Suppressor macrophage (primary cell): ENCODE results near the gene SERGEF.
A peak's percentile ranks its signal among the peaks of the same experiment; 100 is the strongest.

Source experiments
- DNase-seq, 4 experiments: peaks; one replicate each; pipeline ENCODE4 v3.0.0-alpha.2; 2020 to 2022

SERGEF gene

DNA sequence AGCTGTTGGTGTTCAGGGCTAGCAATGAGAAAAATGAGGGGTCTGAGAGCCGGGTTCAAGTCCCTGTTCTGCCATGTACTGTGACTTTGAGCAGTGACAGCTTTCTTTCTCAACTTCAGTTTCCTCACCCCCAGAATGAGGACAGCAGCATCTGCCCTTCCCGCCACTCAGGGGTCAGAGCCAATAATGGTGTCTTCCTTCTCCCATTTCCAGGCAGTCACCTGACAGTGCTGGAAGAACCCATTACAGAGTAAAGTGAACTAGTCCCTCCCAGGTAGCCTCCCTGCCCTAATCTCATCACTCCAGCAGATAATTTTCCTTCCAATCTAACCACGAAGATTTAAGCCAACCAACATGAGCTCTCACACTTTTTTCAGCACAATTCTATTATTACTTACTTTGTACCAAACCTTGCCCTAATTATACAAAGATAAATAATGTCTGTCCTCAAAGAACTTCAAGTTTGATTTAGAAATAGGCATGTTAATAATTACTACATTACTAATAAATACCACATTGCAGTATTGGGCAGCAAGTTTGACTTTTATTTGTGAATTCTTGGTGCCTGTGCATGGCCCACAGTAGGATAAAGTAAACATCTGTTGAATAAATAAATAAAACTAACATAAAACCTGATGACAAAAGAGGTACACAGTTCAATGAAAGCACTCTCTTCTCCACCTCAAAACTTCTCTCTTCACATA lies 61.0 kb downstream of the SERGEF start:
- no peak for DNase-seq

DNA sequence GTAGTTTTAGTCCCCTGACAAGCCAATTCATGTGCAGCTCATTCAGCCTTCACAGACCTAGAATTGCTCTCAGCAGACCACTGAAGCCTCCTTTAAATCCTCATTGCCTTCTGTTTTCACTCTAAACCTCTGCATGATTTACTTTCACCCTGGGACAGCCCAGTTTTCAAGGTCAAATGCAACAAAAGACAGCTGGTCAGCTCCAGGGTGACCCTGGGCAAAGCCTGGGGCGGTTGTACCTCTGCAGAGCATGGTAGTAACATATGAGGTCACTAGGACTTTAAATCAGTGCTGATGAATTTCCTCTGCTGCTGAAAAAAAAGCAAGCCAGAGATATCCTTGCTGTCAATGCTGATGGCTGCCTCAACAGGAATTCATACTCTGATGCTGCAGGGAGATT lies 62.2 kb downstream of the SERGEF start:
- no peak for DNase-seq

DNA sequence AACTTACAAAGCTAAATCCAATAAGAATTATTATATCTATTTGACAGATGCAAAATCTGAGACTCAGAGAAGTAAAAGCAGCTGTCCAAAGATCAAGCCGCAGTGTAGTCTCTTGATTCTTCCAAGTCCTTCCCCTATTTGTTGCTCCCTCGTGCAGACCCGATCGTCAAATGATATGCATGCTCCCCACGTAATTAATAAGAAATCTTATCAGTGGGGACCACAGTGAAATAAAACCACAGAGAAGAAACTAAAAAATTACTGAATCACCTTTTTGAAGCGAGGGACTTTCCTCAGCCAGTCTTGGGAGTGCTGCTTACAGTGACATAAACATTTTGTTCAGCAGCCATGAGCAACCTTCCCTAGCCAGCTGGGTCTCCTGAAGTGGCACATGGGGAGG lies 64.6 kb downstream of the SERGEF start:
- no peak for DNase-seq

DNA sequence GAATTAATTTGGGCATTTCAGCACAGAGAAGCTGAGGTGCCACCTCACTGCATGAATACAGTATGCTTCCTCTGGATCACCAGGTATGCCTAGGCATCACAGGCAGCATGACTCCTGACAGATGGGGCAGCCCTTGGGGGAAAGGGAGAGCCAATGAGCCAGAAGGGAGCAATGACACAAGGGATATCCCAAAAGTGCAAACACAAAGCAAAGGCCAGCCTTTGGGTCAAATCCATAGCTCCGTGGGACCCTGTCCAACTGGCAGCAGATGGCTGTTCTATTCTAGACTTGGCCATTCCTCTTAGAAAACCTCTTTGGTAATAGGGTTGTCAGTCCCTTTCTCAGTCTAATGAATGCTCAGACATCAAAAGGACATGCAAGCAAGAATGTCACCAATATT lies 73.3 kb downstream of the SERGEF start:
- DNase-seq: no peak

DNA sequence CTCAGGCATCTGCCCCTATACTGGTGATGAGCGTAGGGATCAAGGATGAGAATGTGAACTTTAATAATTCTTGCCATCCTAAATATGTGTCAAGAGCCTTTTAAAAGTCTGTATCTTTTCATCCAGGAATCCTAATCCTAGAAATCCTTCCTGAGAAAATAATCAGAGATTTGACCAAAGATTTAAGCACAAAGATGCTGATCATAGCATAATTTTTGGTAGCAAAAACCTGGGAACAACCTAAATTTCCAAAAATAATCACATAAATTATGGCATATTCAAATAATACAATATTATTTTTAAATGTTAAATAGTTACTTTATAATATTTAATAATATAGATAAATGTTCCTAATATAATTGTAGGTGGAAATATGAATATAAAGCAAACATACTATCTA lies 76.1 kb downstream of the SERGEF start:
- DNase-seq: no peak

DNA sequence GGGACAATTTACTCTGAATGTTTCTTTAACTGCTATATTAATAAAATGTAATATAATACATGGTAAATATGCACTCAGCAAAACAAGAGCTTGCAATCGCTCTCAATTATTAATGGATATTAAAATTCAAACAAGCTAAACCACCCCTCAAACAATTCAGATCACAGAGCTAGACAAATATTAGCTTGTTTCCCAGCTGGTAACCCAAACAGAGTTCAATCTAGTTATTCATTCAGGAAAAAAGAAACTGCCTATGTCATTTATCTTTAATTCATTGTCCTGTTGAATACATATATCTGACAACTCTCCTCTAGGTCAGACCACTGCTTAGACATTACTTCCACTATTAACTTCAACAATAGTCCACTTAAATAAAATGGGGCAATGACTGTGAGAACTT lies 78.7 kb downstream of the SERGEF start:
- no peak for DNase-seq

DNA sequence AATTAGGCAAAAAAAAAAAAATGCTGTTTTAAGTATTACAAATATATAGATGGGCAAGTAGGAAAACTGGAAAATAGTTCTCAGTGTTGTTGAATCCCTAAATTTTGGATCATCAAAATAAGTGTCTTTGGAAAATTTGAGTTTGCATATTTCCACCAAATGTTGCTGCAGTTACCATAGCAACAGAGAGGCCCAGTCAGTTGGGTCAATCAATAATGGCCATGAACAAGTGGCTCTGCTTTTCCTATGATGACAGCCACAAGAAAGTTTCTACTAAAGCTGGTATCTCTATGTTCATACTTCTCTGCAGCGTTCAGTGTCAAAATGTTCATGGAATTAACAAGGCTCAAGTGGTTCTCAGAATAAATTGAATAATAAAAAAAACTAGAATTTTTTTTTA lies 79.1 kb downstream of the SERGEF start:
- no peak for DNase-seq

DNA sequence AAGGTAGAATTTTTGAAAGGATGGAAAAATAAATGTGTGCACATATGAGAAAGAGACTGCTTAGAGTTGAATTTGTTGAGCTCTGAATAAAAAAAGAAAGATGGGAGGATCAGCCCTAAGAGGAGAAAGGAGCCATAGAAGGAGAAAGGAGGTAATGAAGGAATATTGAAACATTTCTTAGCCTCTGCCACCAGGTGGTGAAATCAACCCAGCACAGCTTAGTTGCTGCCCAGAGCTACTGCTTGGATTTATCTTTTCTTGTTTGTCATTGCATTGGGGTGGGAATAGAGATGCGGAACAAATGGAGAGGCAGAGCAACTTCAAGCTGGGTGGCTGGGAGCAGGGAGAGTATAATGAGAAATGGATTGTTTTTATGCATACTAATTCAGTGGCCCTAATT lies 80.4 kb downstream of the SERGEF start:
- no peak for DNase-seq

DNA sequence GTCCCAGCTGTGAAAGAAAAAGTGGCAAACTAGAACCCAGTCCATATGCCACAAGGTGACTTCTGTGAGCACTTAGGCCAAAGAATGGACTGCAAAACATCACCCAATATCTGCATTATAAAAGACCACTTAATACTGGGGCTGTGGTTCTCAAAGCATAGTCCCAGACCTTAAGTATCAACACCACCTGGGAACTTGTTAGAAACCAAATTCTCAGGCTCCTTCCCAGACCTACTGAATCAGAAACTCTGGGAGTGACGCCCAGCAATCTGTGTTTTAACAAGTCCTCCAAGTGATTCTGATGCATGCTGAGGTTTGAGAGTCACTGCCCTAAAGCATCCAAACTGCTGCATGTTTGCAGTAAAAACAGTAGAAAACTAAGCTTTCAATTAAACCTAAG lies 81.3 kb downstream of the SERGEF start:
- DNase-seq: no peak

DNA sequence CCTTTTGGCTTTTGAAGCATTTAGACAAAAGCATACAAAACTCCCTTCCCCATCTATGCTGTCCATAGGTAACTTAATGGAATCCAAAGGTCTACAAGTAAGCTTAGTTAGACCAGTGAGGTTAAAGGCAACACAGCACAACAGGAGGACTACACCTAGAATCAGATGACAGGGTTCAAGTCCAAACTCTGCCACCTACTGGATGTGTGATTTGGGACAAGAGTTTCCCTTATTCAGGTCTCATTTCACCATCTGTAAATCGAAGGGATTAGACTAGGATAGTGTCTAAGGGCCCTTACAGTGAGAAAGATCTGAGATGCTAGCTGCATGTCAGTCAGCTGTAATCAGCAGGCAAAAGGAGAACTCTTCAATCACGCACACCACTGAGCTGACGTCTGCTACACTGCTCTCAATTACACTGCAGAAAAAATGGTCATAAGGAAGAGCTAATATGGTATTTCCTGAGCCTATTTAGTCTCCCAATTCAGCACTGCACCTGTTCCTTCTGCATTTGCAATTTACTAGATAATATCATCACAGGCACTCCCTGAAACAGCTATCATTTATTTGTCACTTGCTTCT lies 82.2 kb downstream of the SERGEF start:
- DNase-seq: no peak

DNA sequence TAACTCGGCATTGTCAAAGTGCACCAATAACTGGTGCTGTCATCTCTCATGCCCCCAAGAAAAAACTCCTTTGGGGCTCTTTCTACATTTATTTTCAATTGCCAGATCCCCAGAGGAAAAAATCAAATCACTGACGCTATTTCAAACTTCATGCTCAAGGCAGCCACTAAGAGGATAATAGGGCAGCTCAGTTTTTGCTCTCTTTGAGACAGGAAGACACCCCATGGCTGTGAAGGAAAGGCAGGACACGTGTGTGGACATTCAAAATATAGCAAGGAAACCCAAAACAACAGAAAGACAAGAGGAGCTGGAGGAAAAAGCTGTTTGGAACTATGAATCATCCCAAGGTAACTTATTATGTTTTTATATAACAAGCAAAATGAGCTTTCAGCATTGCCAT lies 83.7 kb downstream of the SERGEF start:
- no peak for DNase-seq

DNA sequence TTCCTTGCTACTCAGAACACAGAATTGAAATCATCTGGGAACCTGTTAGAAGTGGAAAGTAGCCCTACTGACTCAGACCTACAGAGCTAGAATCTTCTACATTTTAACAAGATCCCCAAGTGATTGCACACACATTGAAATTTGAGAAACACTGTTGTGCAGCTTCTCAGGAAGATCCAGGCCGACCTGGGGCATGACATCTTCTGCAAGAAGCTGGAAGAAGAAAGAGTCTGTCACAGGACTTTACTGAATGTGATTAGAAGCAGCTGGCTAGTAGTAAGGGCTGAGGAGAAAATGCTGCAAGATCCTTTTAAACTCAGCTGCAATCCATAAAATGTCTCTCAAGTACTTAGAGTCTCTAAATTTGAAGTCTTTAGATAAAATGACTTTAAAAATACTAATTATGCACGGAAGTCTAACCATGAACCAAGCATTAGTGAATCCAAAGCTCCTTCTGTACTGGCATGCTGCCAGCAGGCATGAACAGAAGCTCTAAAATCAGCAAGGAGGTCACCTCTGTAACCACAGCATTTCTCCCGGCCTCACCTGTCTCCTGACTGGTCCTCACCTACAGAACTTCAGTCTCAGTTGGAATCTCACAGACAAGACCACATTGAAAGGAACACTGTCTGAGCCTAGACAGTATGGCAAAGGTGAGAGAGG lies 85.0 kb downstream of the SERGEF start:
- DNase-seq: no peak

DNA sequence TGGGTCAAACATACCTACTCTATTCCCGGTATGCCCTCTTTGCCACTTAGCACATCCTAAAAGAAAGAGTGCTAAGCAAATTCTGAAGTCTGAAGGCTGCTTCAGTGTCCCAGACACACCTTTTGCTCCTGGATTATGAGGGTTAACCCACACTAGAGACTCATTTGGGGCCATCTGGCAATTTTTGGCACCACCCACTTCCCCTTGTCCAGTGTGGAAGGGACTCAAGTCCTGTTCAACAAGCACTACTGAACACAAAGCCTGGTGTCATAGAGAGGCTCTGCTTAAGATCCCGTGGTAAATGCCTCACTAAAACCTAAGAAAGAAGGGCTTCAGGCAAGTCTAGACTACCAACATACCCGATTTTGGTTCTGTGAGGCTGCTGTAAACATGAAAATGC lies 85.8 kb downstream of the SERGEF start:
- DNase-seq: no peak

DNA sequence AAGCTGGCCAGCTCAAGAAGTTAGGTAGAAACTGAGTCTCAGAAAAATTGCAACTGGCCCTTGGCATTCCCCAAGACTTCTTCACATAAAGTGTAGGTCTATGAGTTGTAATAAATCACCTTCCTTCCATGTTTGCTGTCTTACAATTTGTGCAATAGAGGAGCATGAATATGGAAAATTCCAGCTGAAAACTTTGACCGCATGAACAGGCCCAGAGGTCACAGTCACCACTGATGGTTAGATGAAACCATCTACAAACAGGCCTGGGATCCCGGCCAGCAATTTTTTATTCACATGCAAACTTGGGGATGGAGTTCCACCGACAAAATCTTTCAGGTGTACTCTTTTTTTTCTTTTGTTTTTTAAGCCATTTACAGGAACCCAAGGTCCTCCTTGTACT lies 88.1 kb downstream of the SERGEF start:
- DNase-seq: no peak

DNA sequence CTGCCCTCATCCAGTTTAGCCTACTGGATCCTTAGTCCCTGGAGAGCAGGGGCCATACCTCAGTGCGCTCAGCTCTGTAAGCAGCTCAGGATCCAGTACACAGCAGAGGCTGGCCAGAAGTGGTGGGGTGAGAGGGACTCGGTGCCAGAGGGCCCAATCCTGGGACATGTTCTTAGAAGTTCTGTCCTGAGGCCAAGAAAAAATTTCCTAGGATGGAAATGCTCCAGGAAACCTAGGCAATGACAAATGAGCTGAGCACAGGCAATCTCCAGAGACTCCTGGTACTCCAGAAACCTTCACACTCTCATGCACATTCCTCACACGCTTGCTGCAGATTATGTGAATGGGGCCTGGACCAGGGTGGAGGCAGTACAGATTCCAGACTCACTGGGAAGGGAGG lies 89.6 kb downstream of the SERGEF start:
- no peak for DNase-seq

DNA sequence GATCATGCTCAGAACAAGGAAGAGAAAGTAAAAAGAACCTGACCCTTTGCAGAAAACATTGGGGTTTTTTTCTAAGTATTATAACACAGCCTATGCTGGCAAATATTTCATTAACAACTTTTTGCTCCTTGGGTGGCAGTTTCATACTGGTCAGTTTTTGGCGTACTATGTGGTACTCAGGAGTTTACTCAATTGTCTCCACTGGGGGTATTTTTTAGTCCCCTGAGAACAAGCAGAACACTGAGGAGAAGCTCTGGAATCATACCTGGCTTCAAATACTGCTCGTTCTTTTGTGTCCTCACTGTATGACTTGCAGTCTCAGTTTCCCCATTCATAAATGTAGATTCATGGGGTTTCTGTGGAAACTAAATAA lies 90.4 kb downstream of the SERGEF start:
- DNase-seq: peak in 1 of 4 experiments; percentile 14

DNA sequence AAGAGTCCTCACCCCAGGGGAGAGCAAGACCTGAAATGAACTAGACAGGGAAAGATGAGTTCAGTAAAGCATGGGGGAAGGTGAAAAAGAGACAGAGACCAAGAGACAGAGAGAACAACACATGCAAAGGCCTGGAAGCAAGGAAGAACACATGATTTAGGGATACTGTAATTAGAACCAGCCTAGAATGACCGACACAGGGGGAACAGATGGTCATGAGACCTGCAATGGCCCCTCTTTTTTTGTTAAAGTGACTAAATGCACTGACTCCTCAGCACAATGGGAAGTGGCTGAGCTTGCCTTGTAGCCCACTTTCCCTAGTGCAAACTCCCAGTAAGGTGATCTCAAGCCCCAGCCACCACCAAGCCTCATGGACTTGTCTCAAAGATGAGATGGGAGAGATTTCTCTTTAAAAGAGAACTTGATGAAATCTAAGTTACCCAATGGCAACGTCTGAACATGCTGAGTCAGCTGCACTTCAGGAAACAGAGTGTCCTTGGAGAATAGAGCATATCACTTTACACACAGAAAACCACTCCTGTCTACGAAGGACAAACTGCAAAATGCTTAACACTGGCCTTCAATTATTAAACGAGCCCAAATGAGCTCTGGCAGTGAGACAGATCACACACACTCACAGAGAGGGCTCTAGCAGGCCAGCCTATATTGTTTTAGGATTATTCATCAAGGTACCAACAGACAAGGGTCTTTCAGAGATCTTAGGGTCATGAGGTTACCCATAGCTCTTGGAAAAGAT lies 91.0 kb downstream of the SERGEF start:
- DNase-seq: peak; percentile 35 to 78 (median 63)

DNA sequence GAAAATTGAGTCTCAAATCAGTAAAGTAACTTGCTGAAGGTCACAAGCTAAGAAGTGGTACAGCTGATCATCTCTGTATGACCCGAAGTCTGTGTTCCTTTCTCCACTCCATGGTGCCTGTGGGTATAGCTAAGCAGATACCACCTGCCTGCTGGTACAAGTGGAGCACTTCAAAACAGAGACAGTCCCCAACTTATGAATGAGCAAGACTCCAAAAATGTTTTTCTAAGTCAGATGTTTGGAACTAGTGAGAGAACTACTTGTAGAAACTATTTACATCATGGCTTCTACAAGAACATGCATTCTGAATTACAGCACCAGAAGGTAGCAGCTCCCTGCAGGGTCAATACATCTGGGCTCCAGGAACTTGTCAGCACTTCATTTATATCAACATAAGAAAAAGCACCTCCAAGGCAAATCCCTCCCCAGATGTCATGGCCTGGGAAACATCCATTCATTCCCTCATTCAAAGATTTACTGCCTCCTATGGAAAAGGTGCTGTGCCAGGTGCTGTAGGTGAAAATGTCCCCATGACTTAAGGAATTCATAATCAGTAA lies 94.7 kb downstream of the SERGEF start:
- no peak for DNase-seq

DNA sequence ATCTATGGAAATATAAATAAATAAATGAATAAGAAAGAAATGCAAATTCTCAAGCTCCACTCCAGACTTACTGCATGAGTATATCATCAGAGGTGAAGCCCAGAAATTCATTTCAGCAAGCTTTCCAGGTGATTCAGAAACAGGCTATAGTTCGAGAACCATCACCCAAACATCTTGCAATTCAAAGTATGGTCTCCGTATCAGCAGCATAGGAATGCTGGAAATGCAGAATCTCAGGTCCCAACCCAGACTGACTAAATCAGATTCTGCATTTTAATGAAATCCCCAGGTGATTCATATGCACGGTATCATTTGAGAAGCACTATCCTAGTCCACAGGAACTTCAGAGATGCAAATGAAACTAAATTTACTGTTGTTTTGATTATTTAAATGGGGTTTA lies 95.3 kb downstream of the SERGEF start:
- DNase-seq: no peak

DNA sequence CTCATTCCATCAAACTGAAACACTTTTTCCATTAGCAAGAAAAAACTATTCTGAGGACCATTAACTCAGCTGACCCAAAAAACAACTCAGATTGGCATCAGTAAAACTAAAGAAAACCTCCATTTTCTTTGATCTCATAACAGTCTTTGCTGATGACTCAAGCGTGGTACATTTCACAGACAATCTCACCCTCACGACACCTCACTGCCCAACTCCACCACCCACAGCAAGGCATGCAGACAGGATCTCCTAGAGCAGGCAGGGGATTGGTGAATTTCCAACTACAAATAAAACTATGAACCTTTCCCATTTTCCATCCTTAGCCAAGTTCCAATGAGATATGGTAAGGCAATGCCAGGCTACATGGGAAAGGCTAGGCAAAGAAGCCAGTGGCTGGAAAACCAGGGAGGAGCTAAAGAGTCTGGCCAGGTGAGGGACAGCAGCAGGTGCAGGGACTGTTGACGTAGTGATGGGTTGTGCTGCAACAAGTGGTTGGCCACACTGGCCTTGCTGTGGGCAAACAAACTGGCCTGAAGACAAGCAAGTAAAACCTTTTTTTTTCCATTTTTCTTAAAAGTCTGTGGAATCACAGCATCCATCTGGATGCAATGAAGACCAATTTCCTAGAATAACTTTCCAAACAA lies 97.2 kb downstream of the SERGEF start:
- DNase-seq: no peak

DNA sequence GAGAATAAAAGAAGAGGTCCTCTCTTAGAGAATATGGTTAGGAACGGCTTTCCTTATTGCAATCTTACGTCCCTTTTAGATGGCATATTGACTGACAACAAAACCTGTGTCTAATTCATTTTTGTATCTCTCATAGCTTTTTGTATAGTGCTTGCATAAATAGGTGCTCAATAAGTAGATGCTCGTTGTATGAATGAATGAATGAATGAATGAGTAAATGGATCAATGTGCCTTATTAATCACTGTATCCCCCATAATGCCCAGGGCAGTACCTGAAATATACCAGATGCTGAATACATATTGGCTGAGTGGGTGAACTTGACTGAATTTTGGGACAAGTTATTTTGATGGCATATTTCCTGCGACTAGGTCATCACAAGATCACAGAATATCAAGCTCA lies 97.9 kb downstream of the SERGEF start:
- no peak for DNase-seq

DNA sequence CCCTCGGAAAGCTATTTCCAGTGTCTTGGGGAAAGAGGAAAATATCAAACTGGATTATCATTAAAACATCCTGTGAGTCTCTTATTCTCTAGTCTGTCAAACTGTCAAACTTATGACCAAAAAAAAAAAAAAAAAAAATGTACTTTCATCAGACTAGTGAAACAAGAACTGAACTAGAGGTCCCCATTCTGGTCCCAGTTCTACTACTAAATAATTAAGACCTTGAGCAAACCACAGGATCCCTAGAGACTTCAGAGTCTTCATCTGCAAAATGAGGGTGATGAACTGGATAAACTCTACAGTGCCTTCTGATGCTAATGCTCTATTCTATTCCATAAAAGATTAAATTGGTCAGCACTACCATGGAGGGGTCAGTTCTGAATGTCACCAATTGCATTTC lies 105.8 kb downstream of the SERGEF start:
- DNase-seq: no peak

DNA sequence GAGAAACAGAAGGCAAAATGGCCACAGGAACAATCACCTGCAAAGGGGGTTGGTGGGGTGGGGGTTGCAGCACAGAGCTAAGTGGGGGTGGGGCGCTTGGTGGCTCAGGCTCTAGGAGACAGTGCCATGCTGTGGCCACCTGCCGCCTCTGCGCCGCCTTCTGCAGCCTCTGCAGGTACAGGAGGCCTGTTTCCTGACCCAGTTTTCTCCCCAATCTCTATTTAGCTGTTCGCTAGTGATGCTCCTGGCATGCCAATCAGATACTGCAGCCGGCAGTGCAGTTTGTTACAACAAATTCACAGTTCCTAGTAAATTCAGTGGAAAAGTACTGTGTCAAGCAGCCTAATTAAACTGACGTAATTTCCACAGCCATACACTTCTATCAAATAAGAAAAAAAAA lies 106.4 kb downstream of the SERGEF start:
- DNase-seq: no peak
